GM12874 (cell line): Measurements from ENCODE around the gene EPHB3.

Experiments
- TF ChIP-seq, protein P1 (sequence below): IDR thresholded peaks from 2 replicates; pipeline ENCODE4 v1.5.1; 2011; ENCODE audit warnings: low read depth, mild to moderate bottlenecking, control low read depth, low read length, moderate library complexity; ENCODE audit not compliant: insufficient read depth

The EPHB3 gene

DNA sequence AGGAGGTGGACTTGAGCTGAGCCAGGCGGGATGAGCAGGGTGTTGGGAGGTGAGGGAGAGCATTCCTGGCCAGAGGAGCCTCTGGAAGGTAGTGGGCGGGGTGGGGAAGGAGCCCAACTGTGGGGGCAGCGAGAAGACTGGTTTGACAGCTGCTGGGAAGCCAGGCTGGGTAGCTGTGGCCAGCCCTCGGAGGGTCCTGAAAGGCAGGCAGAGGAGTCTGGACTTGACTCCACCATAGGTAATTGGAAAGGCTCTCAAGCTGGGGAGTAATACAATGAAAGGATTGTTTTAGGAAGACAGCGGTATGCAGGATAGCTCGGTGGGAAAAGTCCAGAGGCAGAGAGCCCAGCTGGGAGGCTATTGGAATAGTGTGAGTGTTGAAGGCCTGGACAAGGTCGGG lies 17.2 kb downstream of the EPHB3 start:
- TF ChIP-seq, protein P1, sequence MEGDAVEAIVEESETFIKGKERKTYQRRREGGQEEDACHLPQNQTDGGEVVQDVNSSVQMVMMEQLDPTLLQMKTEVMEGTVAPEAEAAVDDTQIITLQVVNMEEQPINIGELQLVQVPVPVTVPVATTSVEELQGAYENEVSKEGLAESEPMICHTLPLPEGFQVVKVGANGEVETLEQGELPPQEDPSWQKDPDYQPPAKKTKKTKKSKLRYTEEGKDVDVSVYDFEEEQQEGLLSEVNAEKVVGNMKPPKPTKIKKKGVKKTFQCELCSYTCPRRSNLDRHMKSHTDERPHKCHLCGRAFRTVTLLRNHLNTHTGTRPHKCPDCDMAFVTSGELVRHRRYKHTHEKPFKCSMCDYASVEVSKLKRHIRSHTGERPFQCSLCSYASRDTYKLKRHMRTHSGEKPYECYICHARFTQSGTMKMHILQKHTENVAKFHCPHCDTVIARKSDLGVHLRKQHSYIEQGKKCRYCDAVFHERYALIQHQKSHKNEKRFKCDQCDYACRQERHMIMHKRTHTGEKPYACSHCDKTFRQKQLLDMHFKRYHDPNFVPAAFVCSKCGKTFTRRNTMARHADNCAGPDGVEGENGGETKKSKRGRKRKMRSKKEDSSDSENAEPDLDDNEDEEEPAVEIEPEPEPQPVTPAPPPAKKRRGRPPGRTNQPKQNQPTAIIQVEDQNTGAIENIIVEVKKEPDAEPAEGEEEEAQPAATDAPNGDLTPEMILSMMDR: no peak

DNA sequence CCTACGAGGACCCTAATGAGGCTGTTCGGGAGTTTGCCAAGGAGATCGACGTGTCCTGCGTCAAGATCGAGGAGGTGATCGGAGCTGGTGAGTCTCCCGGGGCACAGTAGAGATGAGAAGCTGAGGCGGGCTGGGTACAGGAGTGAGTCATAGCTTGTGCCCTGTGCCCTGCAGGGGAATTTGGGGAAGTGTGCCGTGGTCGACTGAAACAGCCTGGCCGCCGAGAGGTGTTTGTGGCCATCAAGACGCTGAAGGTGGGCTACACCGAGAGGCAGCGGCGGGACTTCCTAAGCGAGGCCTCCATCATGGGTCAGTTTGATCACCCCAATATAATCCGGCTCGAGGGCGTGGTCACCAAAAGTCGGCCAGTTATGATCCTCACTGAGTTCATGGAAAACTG lies 17.9 kb downstream of the EPHB3 start:
- TF ChIP-seq, protein P1: no peak

DNA sequence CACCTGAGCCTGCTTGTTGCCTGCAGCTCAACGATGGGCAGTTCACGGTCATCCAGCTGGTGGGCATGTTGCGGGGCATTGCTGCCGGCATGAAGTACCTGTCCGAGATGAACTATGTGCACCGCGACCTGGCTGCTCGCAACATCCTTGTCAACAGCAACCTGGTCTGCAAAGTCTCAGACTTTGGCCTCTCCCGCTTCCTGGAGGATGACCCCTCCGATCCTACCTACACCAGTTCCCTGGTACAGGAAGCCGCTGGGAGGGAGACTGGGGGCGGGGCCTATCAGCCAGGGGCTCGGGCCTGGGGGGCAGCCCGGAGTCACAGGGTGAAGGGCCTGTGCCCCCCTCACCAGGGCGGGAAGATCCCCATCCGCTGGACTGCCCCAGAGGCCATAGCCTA lies 18.8 kb downstream of the EPHB3 start:
- TF ChIP-seq, protein P1: no peak

DNA sequence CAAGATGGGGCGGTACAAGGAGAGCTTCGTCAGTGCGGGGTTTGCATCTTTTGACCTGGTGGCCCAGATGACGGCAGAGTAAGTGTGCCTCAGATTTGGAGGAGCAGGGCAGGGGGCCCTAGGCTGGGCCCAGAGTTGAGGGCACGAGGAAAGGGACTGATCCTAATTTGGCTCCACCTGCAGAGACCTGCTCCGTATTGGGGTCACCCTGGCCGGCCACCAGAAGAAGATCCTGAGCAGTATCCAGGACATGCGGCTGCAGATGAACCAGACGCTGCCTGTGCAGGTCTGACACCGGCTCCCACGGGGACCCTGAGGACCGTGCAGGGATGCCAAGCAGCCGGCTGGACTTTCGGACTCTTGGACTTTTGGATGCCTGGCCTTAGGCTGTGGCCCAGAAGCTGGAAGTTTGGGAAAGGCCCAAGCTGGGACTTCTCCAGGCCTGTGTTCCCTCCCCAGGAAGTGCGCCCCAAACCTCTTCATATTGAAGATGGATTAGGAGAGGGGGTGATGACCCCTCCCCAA lies 19.8 kb downstream of the EPHB3 start:
- TF ChIP-seq, protein P1: no peak

DNA sequence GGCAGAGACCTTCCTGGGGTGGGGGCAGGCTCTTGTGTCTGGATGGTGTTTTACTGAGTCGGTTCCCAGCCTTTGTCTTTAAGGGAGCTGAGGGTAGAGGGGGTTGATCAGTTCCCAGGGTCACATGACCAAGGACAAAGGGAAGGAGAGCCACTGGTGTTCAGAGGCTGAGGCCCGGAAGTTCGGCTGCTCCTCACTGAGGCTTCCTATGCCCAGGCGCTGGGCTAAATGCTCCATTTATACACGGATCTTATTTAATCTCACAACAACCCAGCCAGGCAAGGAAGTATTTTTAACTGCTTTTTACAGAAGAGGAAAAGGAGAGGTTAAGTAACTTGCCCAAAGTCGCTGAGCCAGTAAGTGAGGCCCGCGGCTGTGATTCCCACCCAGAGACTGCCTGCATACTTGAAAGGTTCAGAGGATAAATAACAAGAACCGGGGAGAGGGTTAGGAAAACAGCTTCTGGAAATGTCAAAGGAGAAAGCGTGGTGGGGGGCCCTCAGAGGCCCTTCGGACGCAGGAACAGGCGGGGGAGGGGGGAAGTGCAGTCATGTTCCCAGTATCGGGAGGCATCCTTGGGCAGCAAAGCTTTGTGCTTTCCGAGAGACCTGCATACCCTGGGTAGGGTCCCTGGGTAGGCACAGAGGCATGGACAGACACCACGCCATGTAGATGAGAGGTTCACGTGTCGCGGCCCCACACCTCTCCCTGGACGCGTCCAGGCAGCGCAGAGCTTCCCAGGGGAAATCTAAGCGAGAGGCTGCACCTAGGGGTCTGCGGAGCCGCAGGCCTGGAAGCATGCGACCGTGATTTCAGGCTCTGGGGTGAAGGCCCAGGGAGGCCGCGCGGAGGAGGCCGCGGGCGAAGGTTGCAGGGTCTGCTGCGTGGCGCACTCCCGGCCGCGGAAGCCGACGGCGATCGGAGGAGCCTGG lies 21.3 kb downstream of the EPHB3 start:
- TF ChIP-seq, protein P1: no peak

DNA sequence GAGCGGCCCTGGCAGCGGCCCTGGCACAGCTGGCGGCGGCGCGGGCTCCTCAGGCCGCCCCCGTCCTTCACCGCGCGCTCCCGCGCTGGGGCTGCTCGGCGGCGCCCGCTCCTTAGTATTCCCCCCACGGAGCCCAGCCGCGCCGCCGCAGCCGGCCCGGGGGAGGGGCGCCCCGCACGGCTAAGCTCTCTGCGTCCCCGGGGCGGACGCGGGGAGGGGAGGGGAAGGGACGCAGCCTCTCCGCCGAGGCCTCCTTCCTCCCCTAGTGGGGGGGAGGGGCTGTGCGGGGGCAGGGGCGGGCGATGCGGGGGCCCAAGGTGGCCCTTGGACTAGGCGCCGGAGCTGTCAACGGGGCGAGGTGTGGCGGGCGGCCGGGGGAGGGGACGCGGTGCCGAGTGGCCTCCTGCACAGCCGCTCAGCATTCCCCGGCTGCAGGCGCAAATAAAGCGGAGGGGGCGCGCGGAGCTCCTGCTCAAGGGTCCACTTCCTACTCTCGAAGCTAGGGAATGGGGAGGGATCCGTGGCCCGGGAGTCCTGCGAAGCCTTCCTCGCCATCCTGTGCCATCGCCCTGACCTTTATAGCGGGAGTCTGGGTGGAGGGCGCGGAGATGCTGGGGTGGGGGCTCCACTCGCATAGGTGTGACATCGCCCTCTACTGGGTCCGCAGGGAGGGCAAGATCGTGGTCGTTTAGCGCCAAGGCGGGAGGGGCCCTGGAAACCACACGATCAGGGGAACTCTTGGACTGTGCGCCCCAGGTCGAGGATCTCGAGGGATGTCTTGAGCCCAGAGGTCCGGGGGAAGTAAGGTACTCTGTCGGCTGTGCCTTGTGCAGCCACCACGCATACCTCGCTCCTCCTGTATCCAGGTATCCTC lies 22.2 kb downstream of the EPHB3 start:
- TF ChIP-seq, protein P1: 0 out of 2 replicates have a peak, but pooled peaks have one; percentile 5

DNA sequence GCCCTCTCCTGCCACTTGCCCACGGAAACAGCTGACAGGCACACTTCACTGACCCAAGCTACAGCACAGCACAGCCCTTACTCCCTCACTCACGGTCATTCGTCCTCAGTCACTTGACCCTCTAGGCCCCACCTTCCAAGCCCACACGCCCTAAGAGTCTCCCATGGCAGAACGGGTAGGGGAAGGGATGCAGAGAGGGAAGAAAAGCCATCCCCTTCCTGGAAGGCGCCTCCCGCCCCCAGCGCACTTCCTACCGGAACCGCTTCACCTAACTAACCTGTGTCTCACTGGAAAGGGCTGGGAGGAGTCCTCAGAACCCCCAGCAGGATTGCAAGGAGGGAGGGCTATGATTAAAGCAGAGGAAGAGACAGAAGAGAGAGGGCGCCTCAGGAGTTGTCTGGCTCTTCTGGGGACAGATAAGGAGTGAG lies 22.9 kb downstream of the EPHB3 start:
- TF ChIP-seq, protein P1: no peak
